ENCODE results near the gene PDIA6.
"Not testable (repeated sequence)": the region's sequence is repeated elsewhere in the genome, so short reads cannot be mapped to it uniquely, and the experiment has no call there.

The PDIA6 gene

GRCh38 chr2:10824191-10824590 lies 11.6 kb upstream of the PDIA6 start:
- H3K4me3 ChIP-seq (ENCODE audit: low read depth, low read length): no peak overlapping the region
- in situ Hi-C loops (cut with HindIII; ENCODE audit: low pct_ligation_motif_present, low sequenced_read_pairs): no loop called here
- peaks cover 1% of the 10 kb centered on the region for H3K27me3 ChIP-seq (replicated peaks)

GRCh38 chr2:10820978-10821695 lies 8.6 kb upstream of the PDIA6 start:
- in situ Hi-C loops (cut with HindIII; ENCODE audit: low pct_ligation_motif_present, low sequenced_read_pairs): no loop called here
- Histone ChIP-seq H3K36me3 (replicated peaks) (no peaks in the 10 kb centered on the region), H3K4me3 (ENCODE audit: low read depth, low read length) (no peak overlapping the region), H3K27me3 (replicated peaks) (peaks cover 1% of the 10 kb centered on the region), H3K27ac (no peak overlapping the region)
- no peak for TF ChIP-seq CTCF (IDR thresholded peaks at IDR 0.05; ENCODE audit: low read depth, low read length, missing control alignments)
- DNase-seq: no peak

More at GRCh38 chr2:10824191-10824590, 11.6 kb upstream of the PDIA6 start:
- Histone ChIP-seq H3K36me3 (replicated peaks) (no peaks in the 10 kb centered on the region), H3K27ac (no peak overlapping the region)
- DNase-seq: no peak
- TF ChIP-seq CTCF (IDR thresholded peaks at IDR 0.05; ENCODE audit: low read depth, low read length, missing control alignments): no peak

DNA sequence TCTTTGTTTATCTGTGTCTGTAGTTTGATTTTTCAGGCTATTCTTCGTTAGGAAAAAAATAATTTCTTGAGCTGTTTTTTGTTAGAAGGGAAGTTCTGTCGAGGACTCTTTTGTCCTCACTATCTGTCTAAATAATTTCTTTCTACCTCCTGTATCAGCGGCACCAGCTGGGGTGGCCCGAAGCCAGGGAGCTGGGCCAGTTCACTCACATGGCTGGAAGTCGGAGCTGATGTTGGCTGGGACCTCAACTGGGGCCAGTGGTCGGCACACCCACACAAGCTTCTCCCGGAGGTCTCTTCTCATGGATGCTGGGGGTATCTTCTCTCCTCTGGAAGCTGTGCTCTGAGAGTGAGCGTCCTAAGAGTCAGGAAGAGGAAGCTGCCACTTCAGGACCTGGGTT lies 8.0 kb upstream of the PDIA6 start:
- Histone ChIP-seq H3K27me3 (replicated peaks) (peaks cover 1% of the 10 kb centered on the region), H3K36me3 (replicated peaks) (no peaks in the 10 kb centered on the region), H3K27ac (no peak overlapping the region), H3K4me3 (ENCODE audit: low read depth, low read length) (no peak overlapping the region)
- DNase-seq: no peak
- in situ Hi-C loops (cut with HindIII; ENCODE audit: low pct_ligation_motif_present, low sequenced_read_pairs): no loop called here
- no peak for TF ChIP-seq CTCF (IDR thresholded peaks at IDR 0.05; ENCODE audit: low read depth, low read length, missing control alignments)

DNA sequence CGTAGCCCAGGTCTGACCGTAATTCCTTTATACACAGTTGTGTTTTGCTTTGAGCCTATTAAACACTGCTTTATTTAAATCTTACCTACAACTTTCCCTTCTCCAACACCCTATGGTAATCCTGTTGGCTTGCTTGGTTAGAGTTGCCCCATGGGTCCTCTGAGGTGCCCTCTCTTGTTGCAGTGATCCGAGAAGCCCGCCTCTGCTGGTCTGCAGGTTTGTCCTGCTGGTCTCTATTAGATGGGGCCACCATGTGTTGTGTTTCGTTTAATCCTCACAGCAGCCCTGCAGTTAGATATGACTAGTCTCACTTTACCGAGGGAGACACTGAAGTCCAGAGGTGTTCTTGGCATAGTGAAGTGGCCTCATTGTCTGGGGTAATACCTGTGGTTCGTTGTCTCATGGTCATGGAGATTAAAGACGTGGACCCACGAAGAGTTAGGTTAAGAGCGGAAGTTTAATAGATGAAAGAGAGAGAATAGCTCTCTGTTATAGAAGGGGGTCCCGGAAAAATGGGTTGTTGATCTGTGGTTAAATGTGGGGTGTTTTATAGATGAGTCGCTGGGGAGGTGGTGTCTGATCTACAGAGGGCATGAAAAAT lies 7.2 kb upstream of the PDIA6 start:
- Histone ChIP-seq H3K4me3 (ENCODE audit: low read depth, low read length) (no peak overlapping the region), H3K27ac (no peak overlapping the region), H3K36me3 (replicated peaks) (no peaks in the 10 kb centered on the region), H3K27me3 (replicated peaks) (peaks cover under 1% of the 10 kb centered on the region)
- in situ Hi-C loops (cut with HindIII; ENCODE audit: low pct_ligation_motif_present, low sequenced_read_pairs): no loop called here
- no peak for DNase-seq
- TF ChIP-seq CTCF (IDR thresholded peaks at IDR 0.05; ENCODE audit: low read depth, low read length, missing control alignments): no peak

- H3K4me3 ChIP-seq (ENCODE audit: low read depth, low read length): no peak overlapping the region
- no peak for TF ChIP-seq CTCF (IDR thresholded peaks at IDR 0.05; ENCODE audit: low read depth, low read length, missing control alignments)
- H3K27me3 ChIP-seq (replicated peaks): no peaks in the 10 kb centered on the region
- H3K36me3 ChIP-seq (replicated peaks): no peaks in the 10 kb centered on the region
- in situ Hi-C loops (cut with HindIII; ENCODE audit: low pct_ligation_motif_present, low sequenced_read_pairs): no loop called here
- no peak for DNase-seq
- H3K27ac ChIP-seq: no peak overlapping the region
Observed at GRCh38 chr2:10818984-10819383, 6.4 kb upstream of the PDIA6 start.

- DNase-seq; H3K27ac ChIP-seq; H3K4me3 ChIP-seq (ENCODE audit: low read depth, low read length); H3K36me3 ChIP-seq (replicated peaks); in situ Hi-C loops (cut with HindIII; ENCODE audit: low pct_ligation_motif_present, low sequenced_read_pairs); H3K27me3 ChIP-seq (replicated peaks): not testable (repeated sequence)
Observed at GRCh38 chr2:10818305-10818704, 5.7 kb upstream of the PDIA6 start.
